ENCODE data around the gene COL27A1. TPM values are rescaled to one million over a fixed set of nuclear protein-coding genes. Genes with fewer than 3 reads are reported as not detected.

Gene COL27A1
- total and polyA plus RNA-seq, 9 of the 15 experiments (the other 6 are each of a cell fraction or from before 2014, with no cell fraction given), result 0.07 TPM; not detected in 8

DNA sequence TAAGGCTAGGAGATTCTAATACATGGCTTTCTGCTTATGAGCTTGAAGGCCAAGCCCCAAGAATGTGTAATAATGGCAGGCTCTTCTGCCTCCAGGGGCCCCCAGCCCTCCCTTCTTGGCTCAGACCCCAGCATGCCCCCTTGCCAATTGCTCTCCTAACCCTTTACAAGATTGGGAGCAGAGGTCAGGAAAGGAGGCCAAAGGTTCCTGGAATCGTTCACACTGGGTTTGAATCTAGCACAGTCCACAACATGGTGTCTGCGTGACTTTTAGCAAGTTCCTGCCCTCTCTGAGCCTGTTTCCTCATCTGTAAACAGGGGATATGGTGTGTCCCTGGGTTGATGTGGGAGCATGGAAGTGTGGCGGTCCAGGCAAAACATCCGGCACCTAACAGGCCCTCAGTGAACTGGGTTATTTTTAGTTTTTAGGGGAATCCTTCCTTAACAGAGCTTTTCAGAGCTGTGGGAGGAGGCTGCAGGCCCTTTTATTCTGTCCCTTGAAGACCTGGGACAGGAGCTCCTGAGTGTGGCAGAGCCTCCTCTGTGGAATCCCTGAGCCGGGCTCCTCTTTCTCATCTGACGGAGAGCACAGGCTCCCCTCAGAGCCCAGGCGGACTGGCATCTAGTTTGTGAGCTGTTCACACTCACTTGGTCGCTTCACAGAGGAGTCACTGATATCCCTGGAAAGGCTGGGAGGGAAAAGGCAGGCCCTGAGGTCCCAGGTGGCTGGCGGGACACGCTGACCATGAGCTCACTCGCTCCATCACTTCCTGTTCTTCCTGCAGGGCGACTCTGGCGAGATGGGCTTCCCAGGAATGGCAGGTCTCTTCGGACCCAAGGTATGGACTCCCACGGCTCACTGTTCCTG is 144.2 kb downstream of the COL27A1 start:
- Histone ChIP-seq H3K27me3 (ENCODE audit: control insufficient read depth in 2 of 2, insufficient read depth in 2 of 2, low read length in 2 of 2) (peaks cover 4 to 40% of the 10 kb centered on the region in 2 experiments; a peak in 3 of 5 replicates), H3K9me3 (replicated peaks; ENCODE audit: control insufficient read depth, insufficient read depth, low read depth, low read length) (0 out of 2 replicates have a peak, but pooled peaks cover 2% of the 10 kb centered on the region), H2AFZ (ENCODE audit: low read depth, low read length) (no peak overlapping the region), H4K20me1 (replicated peaks; ENCODE audit: control insufficient read depth, insufficient read depth, low read length) (no peaks in the 10 kb centered on the region), H3K4me3 (no peak overlapping the region), H3K9ac (ENCODE audit: insufficient read depth in 1 of 2, low read depth in 2 of 2, low read length in 2 of 2) (no peak overlapping the region; a peak in 1 of 4 replicates), H3K9me1 (ENCODE audit: control insufficient read depth, insufficient read depth, low read length) (no peaks in the 10 kb centered on the region), H3K27ac (ENCODE audit: extremely low read depth, low read depth, low read length) (no peak overlapping the region), H3K4me2 (ENCODE audit: insufficient read depth, low read length) (no peak overlapping the region), H3K79me2 (ENCODE audit: control insufficient read depth, insufficient read depth, low read length) (no peaks in the 10 kb centered on the region), H3K36me3 (ENCODE audit: control insufficient read depth, insufficient read depth, low read length) (no peaks in the 10 kb centered on the region), H3K4me1 (replicated peaks in 1 of 2; ENCODE audit: control insufficient read depth in 2 of 2, insufficient read depth in 2 of 2, low read length in 2 of 2) (no peaks in the 10 kb centered on the region)
- in situ Hi-C loops (cut with MboI), result no loop called here
- no peak for DNase-seq (ENCODE audit: extremely low read depth in 1 of 4, low spot score in 3 of 4)
- ATAC-seq, result no peak
- ChIA-PET CTCF (ENCODE audit: low intra/inter-chr PET ratio) (no interaction called here), POLR2A (no interaction called here)
- FAIRE-seq, result no peak
- intact Hi-C loops (cut with micrococcal nuclease), result no loop called here
- WGBS (ENCODE audit: insufficient coverage, low coverage, missing lambda C conversion rate), result 5% methylated on average over 15 of the region's 15 CpGs
- BruUV-seq (replicated peaks), result no TSS peak
- TF ChIP-seq, protein P1, sequence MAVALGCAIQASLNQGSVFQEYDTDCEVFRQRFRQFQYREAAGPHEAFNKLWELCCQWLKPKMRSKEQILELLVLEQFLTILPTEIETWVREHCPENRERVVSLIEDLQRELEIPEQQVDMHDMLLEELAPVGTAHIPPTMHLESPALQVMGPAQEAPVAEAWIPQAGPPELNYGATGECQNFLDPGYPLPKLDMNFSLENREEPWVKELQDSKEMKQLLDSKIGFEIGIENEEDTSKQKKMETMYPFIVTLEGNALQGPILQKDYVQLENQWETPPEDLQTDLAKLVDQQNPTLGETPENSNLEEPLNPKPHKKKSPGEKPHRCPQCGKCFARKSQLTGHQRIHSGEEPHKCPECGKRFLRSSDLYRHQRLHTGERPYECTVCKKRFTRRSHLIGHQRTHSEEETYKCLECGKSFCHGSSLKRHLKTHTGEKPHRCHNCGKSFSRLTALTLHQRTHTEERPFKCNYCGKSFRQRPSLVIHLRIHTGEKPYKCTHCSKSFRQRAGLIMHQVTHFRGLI (CRISPR knock-in tag; IDR thresholded peaks at IDR 0.05), result no peak
- TF ChIP-seq PTBP1 (IDR thresholded peaks at IDR 0.05; ENCODE audit: low read depth, low read length), result no peak

All from K562 (cell line).